Gastroesophageal sphincter (tissue), 4 donors: ENCODE results near the gene DIRAS3. TPM values are rescaled to one million over a fixed set of nuclear protein-coding genes. Genes with fewer than 3 reads are reported as not detected.
"Not testable (repeated sequence)": the region's sequence is repeated elsewhere in the genome, so short reads cannot be mapped to it uniquely, and the experiment has no call there.

Source experiments
- ATAC-seq: fragments of 150-250 bp; one replicate; pipeline ENCODE4 v1.9.1; 2016; ENCODE audit warnings: mild to moderate bottlenecking, moderate library complexity
- H3K27ac ChIP-seq, 4 donors: fragments of 200-600 bp; sonication (generic) in 3 of 4; 1 replicate in 3 of 4; 2 replicates in 1 of 4; pipeline ENCODE4 v1.5.1; 2016 to 2019
- H3K27me3 ChIP-seq: fragments of 200-600 bp; sonication (generic); one replicate; pipeline ENCODE4 v1.5.1; 2019
- H3K36me3 ChIP-seq, 2 donors: fragments of 200-600 bp; sonication (generic); one replicate each; pipeline ENCODE4 v1.5.1; 2019; ENCODE audit warnings: control low read depth in 1 of 2
- H3K4me1 ChIP-seq, 3 donors: fragments of 200-600 bp; sonication (generic); 1 replicate in 2 of 3; 2 replicates in 1 of 3; pipeline ENCODE4 v1.5.1; 2016 to 2019; ENCODE audit warnings: control low read depth in 2 of 3
- H3K4me3 ChIP-seq, 2 donors: fragments of 200-600 bp; sonication (generic); one replicate each; pipeline ENCODE4 v1.5.1; 2019; ENCODE audit warnings: mild to moderate bottlenecking in 1 of 2, moderate library complexity in 1 of 2
- H3K9me3 ChIP-seq, 3 donors: fragments of 200-600 bp; sonication (generic); one replicate each; pipeline ENCODE4 v1.5.1; 2017 to 2019; ENCODE audit warnings: control low read depth in 2 of 3
- EP300 ChIP-seq: sonication (generic); formaldehyde crosslinking; IDR thresholded peaks from one replicate; pipeline ENCODE4 v1.6.1; 2017; ENCODE audit warnings: antibody characterized with exemption, mild to moderate bottlenecking
- POLR2A ChIP-seq, 2 donors: fragments of 450-650 bp; IDR thresholded peaks; one replicate each; pipeline ENCODE4 v1.6.1; 2017; ENCODE audit warnings: antibody characterized with exemption in 2 of 2, mild to moderate bottlenecking in 2 of 2, moderate library complexity in 1 of 2
- POLR2AphosphoS5 ChIP-seq: sonication (generic); formaldehyde crosslinking; IDR thresholded peaks from one replicate; pipeline ENCODE4 v1.6.1; 2017; ENCODE audit warnings: antibody characterized with exemption
- WGBS, 2 donors: methylation state at CpG; one replicate each; pipeline ENCODE4 v1.1.5; 2018; ENCODE audit warnings: low coverage in 1 of 2; 5-methylcytosine and 5-hydroxymethylcytosine counted together
- total RNA-seq, 4 donors: library from RNA; depleted of rRNA; stranded (reverse); fragments of >200 nt; gene quantifications; one replicate each; pipeline ENCODE4 v1.1.0, GENCODE V29; 2016
- TF ChIP-seq, protein P1 (sequence below), 4 experiments: fragments of 200-600 bp in 2 of 4; fragments of 450-650 bp in 2 of 4; sonication (generic) in 1 of 4; IDR thresholded peaks; one replicate each; pipeline ENCODE4 v1.5.1; 2017 to 2019; ENCODE audit warnings: antibody characterized with exemption in 4 of 4, mild to moderate bottlenecking in 2 of 4, moderate library complexity in 2 of 4

Gene DIRAS3
- total RNA-seq, 4 donors from 2014 or later = 0.47 to 6.2 (median 3.6) TPM

DNA sequence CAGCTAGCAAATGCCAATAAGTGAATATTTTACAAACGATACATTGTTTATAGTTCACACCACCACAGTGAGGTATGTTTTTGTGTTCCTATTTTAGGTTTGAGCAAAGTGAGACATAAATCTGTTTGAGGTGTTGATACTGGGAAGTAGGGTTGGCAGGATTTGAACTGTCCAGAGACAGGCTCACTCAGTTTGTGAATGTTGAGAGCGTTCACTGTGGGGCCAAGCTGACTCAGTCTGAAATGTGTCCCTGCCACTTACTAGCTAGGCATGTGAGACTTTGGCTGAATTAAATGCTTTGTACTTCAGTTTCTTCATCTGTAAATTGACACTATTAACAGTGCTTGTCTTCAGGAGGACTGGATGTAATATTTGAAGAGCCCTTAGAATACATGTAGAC, 35.1 kb downstream of the DIRAS3 start:
- TF ChIP-seq, protein P1, sequence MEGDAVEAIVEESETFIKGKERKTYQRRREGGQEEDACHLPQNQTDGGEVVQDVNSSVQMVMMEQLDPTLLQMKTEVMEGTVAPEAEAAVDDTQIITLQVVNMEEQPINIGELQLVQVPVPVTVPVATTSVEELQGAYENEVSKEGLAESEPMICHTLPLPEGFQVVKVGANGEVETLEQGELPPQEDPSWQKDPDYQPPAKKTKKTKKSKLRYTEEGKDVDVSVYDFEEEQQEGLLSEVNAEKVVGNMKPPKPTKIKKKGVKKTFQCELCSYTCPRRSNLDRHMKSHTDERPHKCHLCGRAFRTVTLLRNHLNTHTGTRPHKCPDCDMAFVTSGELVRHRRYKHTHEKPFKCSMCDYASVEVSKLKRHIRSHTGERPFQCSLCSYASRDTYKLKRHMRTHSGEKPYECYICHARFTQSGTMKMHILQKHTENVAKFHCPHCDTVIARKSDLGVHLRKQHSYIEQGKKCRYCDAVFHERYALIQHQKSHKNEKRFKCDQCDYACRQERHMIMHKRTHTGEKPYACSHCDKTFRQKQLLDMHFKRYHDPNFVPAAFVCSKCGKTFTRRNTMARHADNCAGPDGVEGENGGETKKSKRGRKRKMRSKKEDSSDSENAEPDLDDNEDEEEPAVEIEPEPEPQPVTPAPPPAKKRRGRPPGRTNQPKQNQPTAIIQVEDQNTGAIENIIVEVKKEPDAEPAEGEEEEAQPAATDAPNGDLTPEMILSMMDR (IDR thresholded peaks at IDR 0.05) = no peak
- TF ChIP-seq POLR2AphosphoS5 (no peak), EP300 (no peak), POLR2A (IDR thresholded peaks at IDR 0.05) (no peak)
- no peak overlapping the region for H3K4me3 ChIP-seq
- no peaks in the 10 kb centered on the region for H3K9me3 ChIP-seq
- H3K36me3 ChIP-seq = no peaks in the 10 kb centered on the region
- no peak for ATAC-seq
- 34 to 43% methylated on average over 2 of the region's 2 CpGs for WGBS, 2 donors
- H3K4me1 ChIP-seq = no peaks in the 10 kb centered on the region
- no peaks in the 10 kb centered on the region for H3K27me3 ChIP-seq
- no peak overlapping the region for H3K27ac ChIP-seq

DNA sequence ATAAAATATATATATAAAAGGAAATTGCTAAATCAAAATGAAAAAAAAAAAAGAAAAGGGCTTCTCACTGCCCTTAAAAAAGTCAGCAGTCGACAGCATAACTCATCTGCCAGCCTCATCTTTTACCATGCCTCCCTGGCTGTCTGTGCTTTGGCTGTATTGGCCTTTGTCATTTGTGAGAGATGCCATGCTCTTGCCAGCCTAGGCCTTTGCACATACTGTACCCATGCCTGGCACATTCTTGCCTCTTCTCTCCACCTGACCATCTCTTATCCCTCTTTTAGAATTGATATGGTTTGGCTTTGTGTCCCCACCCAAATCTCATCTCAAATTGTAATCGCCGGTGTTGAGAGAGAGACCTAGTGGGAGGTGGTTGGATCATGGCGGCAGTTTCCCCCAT, 37.1 kb downstream of the DIRAS3 start:
- no peak for ATAC-seq

DNA sequence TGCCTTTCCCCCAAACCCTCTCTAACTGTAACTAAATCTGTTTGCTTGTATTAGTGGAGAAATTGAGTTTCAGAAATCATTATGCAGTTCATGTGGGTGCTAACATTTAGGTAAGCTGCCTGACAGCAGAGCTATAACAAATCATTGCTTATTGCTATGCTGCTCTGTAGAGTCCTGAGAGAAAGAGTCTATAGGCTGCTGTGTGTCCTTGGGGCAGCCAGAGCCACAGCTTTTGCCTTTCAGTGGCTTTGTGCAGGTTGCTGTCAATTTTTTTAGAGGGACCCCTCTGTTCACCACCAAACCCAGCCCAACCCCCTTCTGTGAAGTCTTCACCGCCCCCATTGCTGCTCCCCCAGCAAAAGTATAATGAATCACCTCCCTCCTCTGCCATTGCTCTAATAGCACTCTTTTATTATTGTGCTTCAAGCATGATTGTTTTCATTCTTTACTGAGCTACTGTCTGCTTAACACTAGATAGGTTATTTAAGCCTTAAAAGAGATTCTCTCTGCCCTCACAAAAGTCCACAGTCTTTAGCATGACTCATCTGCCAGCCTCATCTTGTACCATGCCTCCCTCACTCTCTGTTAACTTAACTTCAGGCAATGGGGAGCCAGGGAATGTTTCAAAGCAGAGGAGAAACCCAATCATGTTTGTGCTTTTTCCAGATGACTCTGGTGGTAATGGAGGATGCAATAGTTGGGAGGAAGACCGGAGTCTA, 38.6 kb downstream of the DIRAS3 start:
- H3K36me3 ChIP-seq = no peaks in the 10 kb centered on the region
- no peaks in the 10 kb centered on the region for H3K27me3 ChIP-seq
- H3K9me3 ChIP-seq = no peaks in the 10 kb centered on the region
- no peaks in the 10 kb centered on the region for H3K4me1 ChIP-seq
- 71 to 92% methylated on average over 1 to 2 of the region's 2 CpGs for WGBS, 2 donors
- TF ChIP-seq EP300 (no peak), POLR2AphosphoS5 (no peak), POLR2A (IDR thresholded peaks at IDR 0.05) (no peak)
- TF ChIP-seq, protein P1 (IDR thresholded peaks at IDR 0.05) = no peak
- no peak for ATAC-seq
- no peak overlapping the region for H3K4me3 ChIP-seq
- H3K27ac ChIP-seq = no peak overlapping the region

More for the DNA sequence above, 37.1 kb downstream of the DIRAS3 start:
- H3K9me3 ChIP-seq = no peaks in the 10 kb centered on the region
- H3K27ac ChIP-seq = no peak overlapping the region
- H3K4me1 ChIP-seq = no peaks in the 10 kb centered on the region
- H3K36me3 ChIP-seq = no peaks in the 10 kb centered on the region
- TF ChIP-seq, protein P1 (IDR thresholded peaks at IDR 0.05) = no peak
- no peak for TF ChIP-seq EP300
- TF ChIP-seq POLR2AphosphoS5 = no peak
- no peak for TF ChIP-seq POLR2A (IDR thresholded peaks at IDR 0.05)
- H3K27me3 ChIP-seq = no peaks in the 10 kb centered on the region
- no peak overlapping the region for H3K4me3 ChIP-seq
- WGBS, 2 donors = 76 to 100% methylated on average over 1 of the region's 4 CpGs

DNA sequence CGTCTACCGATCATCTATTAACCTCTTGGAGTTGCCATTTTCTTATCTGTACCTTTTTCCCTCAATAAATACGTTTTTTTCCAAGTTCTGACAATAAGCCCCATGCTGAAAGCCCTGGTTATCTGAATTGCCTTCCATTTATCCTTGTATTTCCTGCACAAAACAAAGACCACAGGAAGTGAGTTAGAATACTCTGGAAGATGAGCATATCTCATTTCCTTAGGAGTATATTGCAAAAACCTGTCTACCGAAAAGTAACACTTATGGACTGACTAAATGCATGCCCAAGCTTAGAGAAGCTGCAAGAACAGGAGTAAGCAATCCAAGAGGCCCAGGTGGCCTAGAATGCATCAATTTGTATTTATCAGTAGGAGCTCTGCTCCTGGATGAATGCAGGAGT, 39.9 kb downstream of the DIRAS3 start:
- WGBS, 2 donors = 0 to 55% methylated on average over 2 to 4 of the region's 4 CpGs
- Histone ChIP-seq H3K27ac (no peak overlapping the region), H3K4me1 (no peaks in the 10 kb centered on the region), H3K36me3 (no peaks in the 10 kb centered on the region), H3K9me3 (no peaks in the 10 kb centered on the region), H3K4me3 (no peak overlapping the region), H3K27me3 (no peaks in the 10 kb centered on the region)
- TF ChIP-seq, protein P1 (IDR thresholded peaks at IDR 0.05) = no peak
- TF ChIP-seq POLR2A (IDR thresholded peaks at IDR 0.05) (no peak), POLR2AphosphoS5 (no peak), EP300 (no peak)
- no peak for ATAC-seq

DNA sequence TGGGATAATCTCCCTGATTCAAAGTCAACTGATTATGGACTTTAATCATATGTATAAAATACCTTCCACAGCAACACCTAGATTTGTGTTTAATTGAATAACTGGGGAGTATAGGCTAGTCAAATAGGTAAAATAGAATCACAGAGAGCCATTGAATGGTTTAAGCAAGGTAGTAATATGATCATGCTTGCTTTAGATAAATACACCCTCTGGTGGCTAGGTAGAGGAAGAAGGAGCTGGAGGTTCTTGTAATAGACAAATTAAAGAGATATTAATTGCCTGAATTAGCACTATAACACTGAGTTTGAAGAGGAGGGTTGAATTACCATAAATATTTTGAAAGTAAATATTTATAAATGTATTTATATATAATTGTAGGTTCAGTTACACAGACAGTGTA, 40.3 kb downstream of the DIRAS3 start:
- no peak overlapping the region for H3K4me3 ChIP-seq
- H3K4me1 ChIP-seq = no peaks in the 10 kb centered on the region
- no peak overlapping the region for H3K27ac ChIP-seq
- H3K27me3 ChIP-seq = no peaks in the 10 kb centered on the region
- H3K9me3 ChIP-seq = no peaks in the 10 kb centered on the region
- H3K36me3 ChIP-seq = no peaks in the 10 kb centered on the region
- ATAC-seq = no peak
- TF ChIP-seq POLR2AphosphoS5 (no peak), EP300 (no peak), POLR2A (IDR thresholded peaks at IDR 0.05) (no peak)
- TF ChIP-seq, protein P1 (IDR thresholded peaks at IDR 0.05) = peak in 2 of 4 experiments; percentile 6 to 20

DNA sequence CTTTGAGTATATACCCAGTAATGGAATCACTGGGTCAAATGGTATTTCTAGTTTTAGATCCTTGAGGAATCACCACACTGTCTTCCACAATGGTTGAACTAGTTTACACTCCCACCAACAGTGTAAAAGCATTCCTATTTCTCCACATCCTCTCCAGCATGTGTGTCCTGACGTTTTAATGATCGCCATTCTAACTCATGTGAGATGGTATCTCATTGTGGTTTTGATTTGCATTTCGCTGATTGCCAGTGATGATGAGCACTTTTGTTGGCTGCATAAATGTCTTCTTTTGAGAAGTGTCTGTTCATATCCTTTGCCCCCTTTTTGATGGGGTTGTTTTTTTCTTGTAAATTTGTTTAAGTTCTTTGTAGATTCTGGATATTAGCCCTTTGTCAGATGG, 46.8 kb downstream of the DIRAS3 start:
- not testable (repeated sequence) for H3K27ac ChIP-seq, H3K27me3 ChIP-seq, H3K4me3 ChIP-seq, ATAC-seq, H3K4me1 ChIP-seq, H3K36me3 ChIP-seq
- WGBS, 2 donors = 94 to 100% methylated on average over 3 of the region's 3 CpGs
- H3K9me3 ChIP-seq = peaks cover 0 to 15% (median 0%) of the 10 kb centered on the region in 3 donors
